HG03571 (cell line): ENCODE measurements around the gene CDK6.
A peak's percentile ranks its signal among the peaks of the same experiment; 100 is the strongest.

Experiments
- ATAC-seq: cut with Tn5 transposase; IDR thresholded peaks from one replicate; pipeline ENCODE4 v1.9.1; 2021; ENCODE audit not compliant: unreplicated experiment

CDK6 gene

DNA sequence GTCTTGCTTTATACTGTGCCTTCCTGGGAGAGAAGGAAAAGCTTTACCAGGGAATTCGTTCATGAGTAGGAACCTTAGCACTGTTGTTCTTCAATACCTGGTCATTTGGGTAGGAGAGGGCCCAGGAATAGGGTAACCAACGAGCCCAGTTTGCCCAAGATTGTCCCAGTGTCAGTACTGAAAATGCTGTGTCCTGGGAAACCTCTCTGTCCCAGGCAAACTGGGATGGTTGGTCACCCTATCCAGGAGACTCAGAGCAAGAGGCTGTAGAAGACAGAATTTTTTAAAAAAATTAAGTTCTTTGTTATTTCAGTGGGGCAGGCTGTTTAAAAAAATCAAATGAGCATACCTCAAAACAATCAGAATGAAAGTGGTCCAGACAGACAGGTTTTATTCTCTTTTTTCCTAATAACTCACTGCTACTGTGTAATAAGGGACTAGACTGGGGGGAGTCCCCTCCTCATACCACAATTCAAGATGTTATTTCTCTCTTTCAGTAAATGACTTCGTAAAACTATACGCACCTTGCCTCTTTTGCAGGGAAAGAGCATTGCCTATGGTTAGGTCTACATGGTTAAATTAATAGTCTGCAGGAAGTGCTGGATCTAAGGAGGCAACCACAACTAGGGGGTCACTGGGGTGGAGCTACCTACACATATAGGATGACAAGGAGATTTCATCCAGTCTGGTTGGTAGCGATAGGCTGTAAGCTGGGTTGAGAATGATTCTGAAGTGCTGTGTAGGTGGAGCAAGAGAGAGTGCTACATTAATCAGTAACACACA, 205.1 kb downstream of the CDK6 start:
- ATAC-seq: peak; percentile 75

DNA sequence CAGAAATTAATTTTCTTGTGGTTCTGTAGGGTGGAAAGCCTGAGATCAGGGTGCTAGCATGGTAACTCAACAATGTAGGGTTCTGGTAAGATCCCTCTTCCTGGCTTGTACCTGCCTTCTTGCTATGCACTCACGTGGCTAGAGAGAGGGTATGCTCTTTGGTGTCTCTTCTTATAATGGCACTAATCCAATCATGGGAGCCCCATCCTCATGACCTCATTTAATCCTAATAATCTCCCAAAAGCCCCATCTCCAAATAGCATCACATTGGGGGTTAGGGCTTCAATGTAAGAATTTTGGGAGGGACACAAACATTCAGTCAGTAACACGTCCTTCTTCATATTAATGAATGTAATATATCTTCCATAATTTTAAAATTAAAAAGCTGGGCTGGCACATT, 206.6 kb downstream of the CDK6 start:
- ATAC-seq: no peak

DNA sequence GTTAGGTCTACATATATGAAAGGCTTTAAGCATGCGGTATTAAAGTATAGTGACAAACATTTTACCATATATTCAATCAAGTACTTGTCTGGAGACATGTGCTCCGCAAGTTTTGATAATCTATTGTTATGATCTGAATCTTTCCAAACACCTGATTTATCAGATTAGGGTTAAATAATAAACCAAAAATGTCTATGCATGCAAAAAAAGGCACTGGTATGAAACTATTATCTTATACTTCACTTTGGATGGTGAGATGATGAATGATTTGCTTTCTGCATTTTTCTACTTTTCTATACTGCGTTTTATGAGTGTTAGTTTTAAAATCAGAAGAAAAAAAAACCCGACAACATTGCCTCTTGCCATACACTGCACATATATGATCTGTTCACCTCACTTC, 208.4 kb downstream of the CDK6 start:
- ATAC-seq: no peak

DNA sequence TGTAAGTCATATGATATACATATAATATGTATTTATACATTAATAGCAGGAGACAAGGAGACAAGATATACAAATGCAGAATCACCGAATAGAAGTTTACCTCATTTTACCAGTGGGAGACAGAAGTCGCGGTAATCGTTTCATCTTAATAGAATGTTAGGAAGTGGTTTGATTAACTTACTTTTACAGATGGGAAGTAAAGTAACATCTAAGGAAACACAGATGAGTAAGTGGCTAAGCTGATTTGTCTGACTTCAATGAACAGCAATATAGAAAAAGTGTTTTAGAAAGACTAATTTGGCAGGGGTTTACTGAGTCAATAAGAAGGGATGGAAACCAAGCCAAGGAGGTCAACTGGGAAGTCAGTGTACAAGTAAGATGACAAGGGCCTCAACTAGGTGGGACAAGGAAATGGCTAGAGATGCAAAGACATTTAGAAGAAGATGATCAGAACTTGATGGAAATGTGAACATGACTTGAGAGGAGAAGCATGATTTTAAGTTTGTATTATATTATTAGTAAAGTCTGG, 210.0 kb downstream of the CDK6 start:
- no peak for ATAC-seq

DNA sequence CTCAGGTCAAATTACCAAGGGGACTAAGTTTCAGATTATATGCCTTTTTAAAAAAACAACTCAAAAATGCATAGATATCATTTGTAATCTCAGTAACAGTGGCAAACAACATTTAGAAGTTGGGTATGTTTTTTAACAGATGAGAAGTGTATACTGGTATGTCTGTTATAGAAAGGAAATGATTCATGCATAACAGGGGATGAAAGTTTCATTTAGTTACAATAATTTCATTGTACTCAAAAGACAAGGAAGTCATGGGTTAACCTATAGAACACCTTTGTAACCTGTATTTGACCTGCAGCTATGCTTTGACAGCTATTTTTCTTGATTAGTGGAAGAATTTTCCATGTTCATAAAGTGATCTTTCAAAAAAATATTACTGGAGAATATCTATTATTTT, 210.8 kb downstream of the CDK6 start:
- no peak for ATAC-seq

DNA sequence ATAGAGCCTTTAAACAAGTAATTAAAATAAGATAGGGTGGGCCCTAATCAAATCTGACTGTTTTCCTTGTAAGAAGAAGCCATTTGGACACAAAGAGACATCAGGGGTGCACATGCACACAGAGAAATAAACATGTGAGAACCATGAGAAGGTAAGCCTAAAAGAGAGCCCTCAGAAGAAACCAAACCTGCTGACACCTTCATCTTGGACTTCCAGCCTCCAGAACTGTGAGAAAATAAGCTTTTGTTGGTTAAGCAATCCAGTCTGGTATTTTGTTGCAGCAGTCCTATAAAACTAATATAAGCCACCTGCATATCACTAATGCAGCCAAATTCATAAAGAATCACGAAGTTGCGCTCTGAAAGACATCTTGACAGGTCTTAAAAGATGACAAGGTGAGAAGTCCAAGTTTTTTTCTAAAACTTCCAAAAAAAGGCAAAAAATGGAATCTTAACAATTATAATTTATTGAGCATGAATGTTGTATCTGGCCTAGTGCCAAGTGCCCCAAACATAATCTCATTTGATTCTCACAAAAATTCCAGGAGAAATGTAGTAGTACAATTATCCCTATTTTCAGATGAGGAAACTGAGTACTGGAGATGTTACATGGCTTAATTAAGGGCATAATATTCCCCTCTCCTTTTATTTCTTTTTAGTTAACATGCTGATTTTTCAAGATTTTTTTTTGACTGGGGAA, 211.9 kb downstream of the CDK6 start:
- ATAC-seq: no peak

DNA sequence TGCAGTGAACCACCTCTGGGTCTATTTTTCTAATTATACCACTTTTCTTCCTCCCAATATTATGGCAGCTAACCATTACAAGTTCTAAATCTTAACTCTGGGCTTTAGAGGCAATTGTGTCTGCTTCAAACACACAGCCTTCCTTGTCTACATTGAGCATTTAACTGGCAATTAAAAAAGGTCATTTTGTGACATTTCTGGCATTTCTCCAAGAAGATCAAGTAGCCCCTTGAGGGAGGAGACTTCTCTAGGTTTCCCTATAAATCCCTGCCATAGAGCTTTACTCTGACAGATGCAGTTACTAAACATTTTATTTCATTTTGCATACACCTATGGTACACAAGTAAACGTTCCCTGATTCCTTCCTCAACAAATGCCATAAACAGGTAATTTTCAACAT, 212.8 kb downstream of the CDK6 start:
- ATAC-seq: no peak

DNA sequence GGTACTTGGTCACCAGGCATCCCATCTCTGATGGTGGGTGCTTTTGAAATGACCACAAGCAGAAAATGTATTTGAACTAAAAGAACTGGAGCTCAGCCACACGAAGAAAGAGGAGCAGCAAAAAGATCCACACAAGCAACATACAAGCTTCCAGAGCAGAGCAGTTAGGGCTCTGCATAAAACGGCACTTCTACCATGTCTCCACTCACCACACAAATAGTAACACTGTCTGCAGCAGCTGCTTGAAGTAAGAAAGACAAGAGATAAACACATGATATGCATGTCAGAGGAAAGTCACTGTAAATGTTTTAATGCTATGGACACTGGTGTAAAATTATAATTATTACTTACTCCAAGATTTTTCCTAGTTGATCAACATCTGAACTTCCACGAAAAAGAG, 213.7 kb downstream of the CDK6 start:
- peak; percentile 5 for ATAC-seq

DNA sequence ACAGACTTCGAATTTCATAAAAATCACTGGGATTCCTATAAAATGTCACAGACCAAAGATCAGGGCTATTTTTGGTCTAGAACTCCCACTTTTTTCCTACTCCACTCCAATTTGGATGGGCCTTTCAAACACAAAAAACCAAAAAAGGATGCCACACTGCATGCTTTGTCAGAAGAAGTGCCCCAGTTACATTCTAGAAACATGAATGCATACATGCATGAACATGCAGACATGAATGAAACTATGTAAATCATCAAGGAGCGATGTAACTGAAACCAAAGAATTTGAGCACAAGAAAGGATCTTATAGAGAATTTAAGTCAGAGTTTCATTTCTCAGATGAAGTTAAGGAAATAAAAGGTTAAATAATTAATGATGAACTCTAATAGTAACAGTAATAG, 214.3 kb downstream of the CDK6 start:
- ATAC-seq: peak; percentile 41

DNA sequence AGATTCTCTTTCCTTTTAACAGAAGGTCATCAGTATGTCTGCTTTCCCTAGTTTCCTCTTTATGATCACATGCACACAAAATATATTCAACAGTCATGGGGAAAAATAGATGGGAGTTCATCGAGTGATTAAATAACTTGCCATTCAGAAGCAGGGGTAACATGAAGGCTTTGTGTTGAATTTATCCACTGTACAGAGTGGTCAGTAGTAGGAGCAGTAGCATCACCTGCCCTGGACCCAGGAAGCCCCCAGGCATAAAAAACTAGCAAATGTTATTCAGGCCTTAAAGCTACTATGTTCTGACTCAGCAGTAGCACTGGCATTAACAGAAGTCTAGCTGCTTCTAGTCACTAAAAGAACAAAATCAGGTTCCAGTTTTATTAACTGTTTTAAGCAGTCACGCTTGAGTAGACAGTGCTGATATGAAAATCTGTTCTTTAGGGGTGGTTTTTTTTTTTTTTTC, 214.8 kb downstream of the CDK6 start:
- peak; percentile 55 for ATAC-seq

DNA sequence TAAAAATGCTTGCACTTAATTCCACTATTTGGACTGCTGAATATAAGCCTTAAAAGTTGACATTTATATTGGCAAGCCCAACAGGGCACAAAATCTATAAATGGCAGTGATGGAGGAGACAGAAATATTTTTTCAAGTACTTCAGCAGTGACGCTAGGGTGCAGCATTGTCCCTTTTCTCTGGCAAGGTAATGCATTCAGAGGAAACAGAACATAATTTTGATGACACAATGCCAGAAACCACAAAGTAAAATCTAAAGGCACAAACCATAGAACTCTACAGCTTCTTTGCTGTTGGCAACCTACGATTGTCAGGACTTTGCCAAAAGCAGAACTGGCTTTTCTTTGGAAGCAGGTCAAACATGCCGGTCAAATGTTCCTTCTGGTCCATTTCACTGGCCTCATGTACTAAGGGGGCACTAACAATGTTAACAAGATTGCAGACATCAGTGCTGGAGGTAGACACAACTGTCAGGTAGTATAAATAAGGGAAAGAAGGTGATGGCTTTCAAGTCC, 215.3 kb downstream of the CDK6 start:
- peak; percentile 58 for ATAC-seq

DNA sequence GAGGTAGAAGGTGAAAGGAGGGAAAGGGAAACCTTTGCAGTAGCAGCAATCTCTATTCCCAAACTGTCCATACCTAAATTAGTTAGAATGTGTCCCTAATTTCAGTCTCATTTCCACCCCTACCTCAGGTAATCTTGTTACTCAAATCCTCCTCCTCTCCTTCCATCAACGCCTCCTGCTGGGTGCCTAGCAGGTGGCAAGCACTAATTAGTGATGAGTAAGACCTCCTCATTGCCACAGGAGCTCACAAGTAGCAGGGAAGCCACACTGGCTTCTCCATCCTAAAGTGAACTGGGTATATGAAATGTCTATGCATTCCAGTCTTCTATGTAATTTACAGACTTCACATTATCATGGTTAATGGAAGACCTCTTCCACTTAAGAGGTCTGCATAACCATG, 220.5 kb downstream of the CDK6 start:
- no peak for ATAC-seq

DNA sequence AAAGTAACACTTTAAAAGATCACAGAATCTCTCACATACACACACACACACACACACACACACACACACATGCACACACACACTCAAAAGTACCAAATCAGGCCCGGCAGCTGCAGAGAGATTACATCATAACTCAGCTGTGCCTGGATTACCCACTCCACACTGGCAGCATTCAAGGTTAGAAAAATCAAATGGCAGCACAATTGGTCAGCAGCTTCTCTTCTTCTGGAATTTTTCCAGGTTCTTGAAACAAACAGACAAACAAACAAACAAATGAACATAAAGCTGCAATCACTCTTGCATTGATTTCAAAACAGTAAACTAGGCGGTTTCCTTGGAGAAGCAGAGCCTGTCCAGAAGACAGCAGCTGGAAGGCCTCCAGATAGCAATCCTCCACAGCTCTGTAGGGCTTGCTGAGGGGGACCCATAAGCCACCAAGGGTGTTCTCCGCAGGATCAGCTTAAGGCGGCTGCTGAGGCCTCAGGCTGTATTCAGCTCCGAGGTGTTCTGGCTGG, 221.7 kb downstream of the CDK6 start:
- no peak for ATAC-seq

DNA sequence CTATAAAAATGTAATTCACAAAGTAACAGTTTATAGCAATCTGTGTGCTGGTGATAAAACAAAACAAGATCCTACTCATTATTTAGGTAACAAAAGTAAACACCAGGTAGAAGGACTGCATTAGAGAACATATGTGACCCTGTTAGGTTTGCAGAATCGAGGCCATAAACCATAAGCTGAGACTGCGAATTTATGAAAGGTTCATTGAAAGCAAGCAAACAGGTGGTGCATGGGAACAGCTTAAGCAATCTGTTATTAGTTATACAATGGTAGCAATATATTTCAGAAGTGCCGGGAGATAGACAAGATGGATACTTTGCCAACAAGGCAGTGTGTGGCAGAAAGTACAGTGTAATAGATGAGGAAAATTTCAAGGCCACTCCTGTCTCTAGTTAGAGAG, 222.7 kb downstream of the CDK6 start:
- ATAC-seq: no peak

DNA sequence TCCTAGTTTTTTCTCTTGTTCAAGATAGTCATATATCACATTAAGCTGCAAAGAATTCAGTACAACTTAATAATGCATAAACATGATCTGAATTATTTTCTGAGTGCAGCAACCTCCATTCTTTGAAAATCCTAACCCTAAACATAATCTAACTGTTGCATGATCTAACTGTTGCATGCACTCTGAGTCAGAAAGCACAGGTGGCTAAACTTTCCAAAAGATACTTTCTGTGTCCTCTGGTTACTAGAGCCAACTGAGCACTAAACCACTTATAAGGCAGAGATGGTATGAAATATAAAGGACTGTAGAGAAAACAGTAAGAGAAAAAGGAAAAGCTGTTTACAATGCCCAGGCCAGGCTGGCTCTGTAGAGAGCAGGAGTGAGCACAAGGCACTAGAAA, 223.2 kb downstream of the CDK6 start:
- ATAC-seq: no peak

DNA sequence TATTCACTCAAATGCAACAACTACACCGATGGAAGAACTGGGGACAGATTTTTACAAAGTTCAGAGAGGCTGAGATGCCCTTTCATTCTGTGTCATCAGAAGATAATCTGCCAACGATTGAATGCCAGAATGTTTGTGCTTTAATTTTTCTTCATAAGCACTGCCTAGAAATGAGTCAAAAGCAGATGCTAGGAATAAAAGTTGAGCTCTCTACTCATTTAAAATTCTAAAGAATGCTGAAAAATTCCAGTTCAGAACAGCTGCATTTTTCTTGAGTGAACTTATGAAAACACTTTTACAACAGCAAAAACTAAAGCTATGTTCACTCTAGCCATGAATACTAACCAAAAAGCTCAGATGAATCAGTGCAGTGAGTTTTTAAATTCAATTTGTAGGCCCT, 223.9 kb downstream of the CDK6 start:
- ATAC-seq: no peak

DNA sequence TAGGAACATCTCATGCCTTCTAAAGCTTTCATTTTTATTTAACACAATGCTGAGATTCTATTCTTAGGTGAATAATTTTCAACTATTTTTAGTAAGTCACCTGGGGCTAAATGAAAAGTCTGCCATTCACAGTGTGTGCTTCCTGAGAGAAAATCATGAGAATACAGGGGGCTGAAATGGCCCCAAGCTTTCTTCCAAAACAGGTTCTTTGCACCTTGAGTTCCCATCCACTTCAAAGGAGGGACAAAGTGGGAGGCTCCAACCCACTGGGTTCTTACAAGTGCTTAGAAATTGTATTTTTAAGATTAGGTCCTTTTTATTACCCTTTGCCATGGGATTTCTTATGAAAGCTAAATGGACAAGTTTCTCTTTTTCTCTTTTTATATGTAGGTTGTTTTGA, 224.6 kb downstream of the CDK6 start:
- no peak for ATAC-seq

DNA sequence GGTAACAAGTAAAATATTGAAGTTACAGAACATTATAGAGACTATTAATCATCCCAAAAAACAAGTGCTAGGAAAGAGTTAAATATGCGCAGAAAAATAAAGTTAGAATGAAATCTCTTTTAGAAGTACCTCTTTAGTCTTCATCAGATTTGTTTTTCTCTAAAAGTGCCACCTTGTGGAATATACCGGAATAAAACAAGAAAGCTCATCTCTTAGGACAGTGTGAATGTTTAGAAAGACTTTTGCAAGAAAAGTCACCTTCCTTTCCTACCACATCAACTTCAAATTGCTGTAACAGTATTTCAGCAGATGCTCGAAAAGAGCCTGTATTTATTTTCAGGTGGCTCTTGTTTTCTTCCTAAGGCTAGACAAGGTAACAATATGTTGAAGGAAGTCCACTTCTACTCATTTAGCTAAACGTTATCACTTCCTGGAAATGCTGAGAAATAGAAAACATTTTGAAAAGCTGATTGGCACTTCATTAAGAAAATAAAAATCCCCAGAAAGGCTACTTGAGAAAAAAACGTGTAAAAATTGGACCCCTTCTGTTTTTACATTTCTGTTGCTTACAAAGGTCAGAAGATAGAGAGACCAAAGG, 226.4 kb downstream of the CDK6 start:
- no peak for ATAC-seq

DNA sequence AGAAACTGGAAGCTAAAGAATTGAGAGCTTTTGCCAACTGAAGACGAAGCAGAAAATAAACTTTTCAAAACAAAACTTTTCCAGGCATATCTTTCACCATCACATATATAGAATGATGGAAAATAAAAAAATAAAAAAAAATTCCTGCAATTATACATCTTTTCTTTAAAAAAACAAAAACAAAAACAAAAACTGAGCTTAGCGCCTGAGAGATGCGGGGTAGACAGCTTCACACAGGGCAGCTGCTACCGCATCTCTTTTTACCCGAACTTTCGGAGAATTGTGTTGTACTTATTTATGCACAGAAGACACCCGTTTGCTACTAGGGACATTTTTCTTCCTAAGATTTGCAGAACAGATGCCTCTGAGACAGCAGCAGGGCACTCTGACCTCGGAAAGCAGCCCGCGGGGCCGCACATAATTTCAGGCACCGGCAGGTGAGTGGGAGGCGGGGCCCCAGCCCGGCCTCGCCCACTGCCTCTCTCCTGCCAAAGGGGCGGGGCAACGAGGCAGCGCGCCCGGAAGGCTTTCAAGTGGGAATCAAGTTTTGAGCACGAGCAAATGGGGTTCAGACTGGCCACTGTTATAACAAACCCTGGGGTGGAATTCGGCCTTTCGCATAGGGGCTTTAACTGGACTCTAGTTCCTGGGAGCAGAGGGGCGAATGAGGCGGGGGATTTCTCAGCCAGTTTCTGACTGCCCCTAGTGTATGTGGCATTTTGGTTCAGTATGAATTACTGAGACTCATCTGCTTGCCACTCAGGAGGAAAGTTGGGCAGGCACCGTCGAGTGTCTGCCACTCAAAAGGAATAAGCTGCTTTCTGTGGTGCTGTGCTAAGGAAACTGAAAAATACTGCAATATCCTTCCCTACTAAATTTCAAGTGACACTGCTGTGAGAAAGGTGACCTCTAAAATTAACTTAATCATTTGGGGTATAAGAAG, 227.7 kb downstream of the CDK6 start:
- no peak for ATAC-seq

DNA sequence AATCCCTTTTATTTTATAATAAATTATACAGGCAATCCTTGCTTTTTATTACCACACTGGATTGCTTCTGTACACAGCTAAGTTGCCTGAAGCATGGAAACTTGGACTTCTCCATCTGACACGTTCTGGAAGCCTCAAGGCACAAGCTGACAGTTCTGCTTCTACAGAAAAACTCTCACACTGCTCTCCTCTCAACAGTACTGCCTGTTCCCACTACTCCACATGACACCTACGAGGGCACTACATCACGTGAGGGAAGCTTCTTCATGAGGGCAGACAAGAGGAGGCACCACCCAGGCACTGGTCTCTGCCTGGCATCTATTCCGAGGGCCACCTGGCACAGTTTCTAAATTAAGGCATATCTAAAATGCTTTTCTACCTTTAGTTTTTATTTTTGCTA, 229.4 kb downstream of the CDK6 start:
- no peak for ATAC-seq
